Body of pancreas (tissue), 4 donors: ENCODE data around the gene PCGF3.

ENCODE experiments used
- POLR2A ChIP-seq, 3 donors: fragments of 450-650 bp; IDR thresholded peaks; one replicate each; pipeline ENCODE4 v1.6.1; 2016; ENCODE audit warnings: antibody characterized with exemption in 3 of 3, mild to moderate bottlenecking in 2 of 3
- TF ChIP-seq, protein P1 (sequence below), 7 experiments: fragments of 450-650 bp in 4 of 7; fragments of 200-600 bp in 3 of 7; sonication (generic) in 3 of 7; IDR thresholded peaks; one replicate each; pipeline ENCODE4 v1.5.1; 2016 to 2019; ENCODE audit warnings: antibody characterized with exemption in 7 of 7

GRCh38 chr4:686413-687040 lies 19.1 kb upstream of the PCGF3 start:
- TF ChIP-seq, protein P1, sequence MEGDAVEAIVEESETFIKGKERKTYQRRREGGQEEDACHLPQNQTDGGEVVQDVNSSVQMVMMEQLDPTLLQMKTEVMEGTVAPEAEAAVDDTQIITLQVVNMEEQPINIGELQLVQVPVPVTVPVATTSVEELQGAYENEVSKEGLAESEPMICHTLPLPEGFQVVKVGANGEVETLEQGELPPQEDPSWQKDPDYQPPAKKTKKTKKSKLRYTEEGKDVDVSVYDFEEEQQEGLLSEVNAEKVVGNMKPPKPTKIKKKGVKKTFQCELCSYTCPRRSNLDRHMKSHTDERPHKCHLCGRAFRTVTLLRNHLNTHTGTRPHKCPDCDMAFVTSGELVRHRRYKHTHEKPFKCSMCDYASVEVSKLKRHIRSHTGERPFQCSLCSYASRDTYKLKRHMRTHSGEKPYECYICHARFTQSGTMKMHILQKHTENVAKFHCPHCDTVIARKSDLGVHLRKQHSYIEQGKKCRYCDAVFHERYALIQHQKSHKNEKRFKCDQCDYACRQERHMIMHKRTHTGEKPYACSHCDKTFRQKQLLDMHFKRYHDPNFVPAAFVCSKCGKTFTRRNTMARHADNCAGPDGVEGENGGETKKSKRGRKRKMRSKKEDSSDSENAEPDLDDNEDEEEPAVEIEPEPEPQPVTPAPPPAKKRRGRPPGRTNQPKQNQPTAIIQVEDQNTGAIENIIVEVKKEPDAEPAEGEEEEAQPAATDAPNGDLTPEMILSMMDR (IDR thresholded peaks at IDR 0.05), result no peak
- no peak for TF ChIP-seq POLR2A (IDR thresholded peaks at IDR 0.05)
